ENCODE measurements around the gene PDE6A. TPM values are rescaled to one million over a fixed set of nuclear protein-coding genes. Genes with fewer than 3 reads are reported as not detected.

The PDE6A gene
- total RNA-seq, 4 donors from 2014 or later = 0.22 TPM; not detected in 3

GRCh38 chr5:149915392-149916260, 29.0 kb downstream of the PDE6A start:
- no peak for TF ChIP-seq EP300 (IDR thresholded peaks at IDR 0.05)
- no peak for TF ChIP-seq CTCF (IDR thresholded peaks at IDR 0.05)
- TF ChIP-seq POLR2A (IDR thresholded peaks at IDR 0.05) = no peak
- Histone ChIP-seq H3K36me3 (no peaks in the 10 kb centered on the region), H3K27me3 (no peaks in the 10 kb centered on the region), H3K27ac (no peak overlapping the region), H3K4me1 (no peaks in the 10 kb centered on the region), H3K4me3 (no peak overlapping the region), H3K9me3 (no peaks in the 10 kb centered on the region)
- WGBS, 2 donors = 81 to 82% methylated on average over 7 of the region's 7 CpGs
- DNase-seq (ENCODE audit: low spot score in 2 of 2) = no peak

GRCh38 chr5:149913436-149914419, 30.9 kb downstream of the PDE6A start:
- Histone ChIP-seq H3K9me3 (no peaks in the 10 kb centered on the region), H3K4me1 (no peaks in the 10 kb centered on the region), H3K27me3 (no peaks in the 10 kb centered on the region), H3K4me3 (no peak overlapping the region), H3K36me3 (no peaks in the 10 kb centered on the region), H3K27ac (no peak overlapping the region)
- 69 to 76% methylated on average over 7 of the region's 7 CpGs for whole genome bisulfite sequencing, 2 donors
- no peak for DNase-seq (ENCODE audit: low spot score in 2 of 2)
- no peak for TF ChIP-seq CTCF (IDR thresholded peaks at IDR 0.05)
- TF ChIP-seq POLR2A (IDR thresholded peaks at IDR 0.05) = no peak
- TF ChIP-seq EP300 (IDR thresholded peaks at IDR 0.05) = no peak

- WGBS, 2 donors = 89 to 96% methylated on average over 3 of the region's 3 CpGs
- H3K27ac ChIP-seq = no peak overlapping the region
- H3K27me3 ChIP-seq = no peaks in the 10 kb centered on the region
- no peaks in the 10 kb centered on the region for H3K4me1 ChIP-seq
- no peak for DNase-seq (ENCODE audit: low spot score in 2 of 2)
- TF ChIP-seq POLR2A (IDR thresholded peaks at IDR 0.05) (no peak), EP300 (IDR thresholded peaks at IDR 0.05) (no peak), CTCF (IDR thresholded peaks at IDR 0.05) (no peak)
- no peaks in the 10 kb centered on the region for H3K9me3 ChIP-seq
- H3K36me3 ChIP-seq = no peaks in the 10 kb centered on the region
- H3K4me3 ChIP-seq = no peak overlapping the region
These were observed 32.2 kb downstream of the PDE6A start for GRCh38 chr5:149912226-149912871.

GRCh38 chr5:149911031-149911430, 33.6 kb downstream of the PDE6A start:
- TF ChIP-seq EP300 (IDR thresholded peaks at IDR 0.05) (no peak), CTCF (IDR thresholded peaks at IDR 0.05) (no peak), POLR2A (IDR thresholded peaks at IDR 0.05) (no peak)

More at GRCh38 chr5:149911031-149911430, 33.6 kb downstream of the PDE6A start:
- no peaks in the 10 kb centered on the region for H3K27me3 ChIP-seq
- no peak for DNase-seq (ENCODE audit: low spot score in 2 of 2)
- H3K4me1 ChIP-seq = no peaks in the 10 kb centered on the region
- WGBS, 2 donors = 77 to 87% methylated on average over 1 of the region's 1 CpG
- H3K36me3 ChIP-seq = no peaks in the 10 kb centered on the region
- no peak overlapping the region for H3K4me3 ChIP-seq
- no peak overlapping the region for H3K27ac ChIP-seq
- no peaks in the 10 kb centered on the region for H3K9me3 ChIP-seq

All from tibial nerve (tissue), 4 donors.